NCI-H1694 treated with DMSO at 0.1 percent for 48 hours (cell line): ENCODE measurements around the gene CAMKV.
A peak's percentile ranks its signal among the peaks of the same experiment; 100 is the strongest.
"Not testable (repeated sequence)": the region's sequence is repeated elsewhere in the genome, so short reads cannot be mapped to it uniquely, and the experiment has no call there.

ENCODE experiments used
- DNase-seq: peaks from one replicate; lab custom pipeline; 2025; lab: John Stamatoyannopoulos, UW

The CAMKV gene

GRCh38 chr3:49855662-49856061 lies 14.0 kb downstream of the CAMKV start:
- DNase-seq, result no peak

- no peak for DNase-seq
These were observed 24.0 kb downstream of the CAMKV start for GRCh38 chr3:49845694-49846093.

DNA sequence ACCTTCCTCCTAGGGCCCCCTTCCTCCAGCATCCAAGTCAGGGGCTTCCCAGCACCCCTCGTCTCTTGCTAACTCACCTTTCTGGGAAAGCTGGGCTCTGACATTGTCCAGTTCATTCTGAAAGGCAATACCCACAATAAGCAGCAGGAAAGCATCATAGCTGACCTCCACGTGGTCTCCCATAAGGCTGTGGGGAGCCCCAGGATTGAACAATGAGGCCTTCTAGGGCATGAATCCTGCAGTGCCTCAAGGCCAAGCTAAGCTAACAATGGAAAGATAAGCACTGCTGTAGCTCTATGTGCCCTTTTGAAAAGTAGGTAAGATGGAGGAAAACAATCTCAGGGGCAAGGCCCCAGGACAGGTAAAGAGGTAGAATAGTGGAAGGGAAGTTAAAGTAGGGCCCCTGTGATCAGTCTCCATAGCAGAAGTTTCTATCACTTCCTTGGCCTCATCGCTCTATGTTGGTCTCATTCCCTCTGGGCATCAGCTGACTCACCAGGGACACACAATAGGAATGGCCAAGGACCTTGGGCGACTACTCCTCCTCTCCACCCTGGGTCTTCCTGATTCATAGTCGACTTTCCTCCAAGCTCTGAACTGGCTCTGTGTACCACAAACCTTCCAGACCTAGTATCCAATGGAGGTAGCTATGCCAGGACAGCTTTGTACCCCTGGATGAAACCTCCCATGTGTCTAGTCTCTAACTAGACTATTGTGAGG lies 25.1 kb downstream of the CAMKV start:
- DNase-seq, result no peak

- no peak for DNase-seq
These were observed 26.7 kb downstream of the CAMKV start for GRCh38 chr3:49842843-49843517.

DNA sequence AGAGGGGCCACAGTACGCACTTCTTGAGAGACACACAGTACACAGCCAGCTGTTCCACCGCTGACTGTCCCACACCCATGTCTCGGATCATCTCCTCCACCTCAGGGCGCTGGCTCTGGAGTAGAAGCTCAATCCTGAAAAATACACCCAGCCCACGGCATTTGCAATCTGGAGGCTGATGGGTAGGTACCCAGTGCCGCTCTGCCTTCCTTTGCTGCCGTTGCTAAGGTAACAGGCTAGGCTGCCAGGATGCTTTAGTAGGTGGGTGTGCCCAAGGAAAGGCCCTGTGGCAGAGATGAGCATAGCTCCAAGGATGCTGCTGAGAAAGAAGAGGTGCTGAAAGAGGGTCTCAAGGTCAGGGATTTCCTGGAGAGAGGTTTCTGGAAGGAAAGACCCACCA lies 27.9 kb downstream of the CAMKV start:
- DNase-seq, result no peak

DNA sequence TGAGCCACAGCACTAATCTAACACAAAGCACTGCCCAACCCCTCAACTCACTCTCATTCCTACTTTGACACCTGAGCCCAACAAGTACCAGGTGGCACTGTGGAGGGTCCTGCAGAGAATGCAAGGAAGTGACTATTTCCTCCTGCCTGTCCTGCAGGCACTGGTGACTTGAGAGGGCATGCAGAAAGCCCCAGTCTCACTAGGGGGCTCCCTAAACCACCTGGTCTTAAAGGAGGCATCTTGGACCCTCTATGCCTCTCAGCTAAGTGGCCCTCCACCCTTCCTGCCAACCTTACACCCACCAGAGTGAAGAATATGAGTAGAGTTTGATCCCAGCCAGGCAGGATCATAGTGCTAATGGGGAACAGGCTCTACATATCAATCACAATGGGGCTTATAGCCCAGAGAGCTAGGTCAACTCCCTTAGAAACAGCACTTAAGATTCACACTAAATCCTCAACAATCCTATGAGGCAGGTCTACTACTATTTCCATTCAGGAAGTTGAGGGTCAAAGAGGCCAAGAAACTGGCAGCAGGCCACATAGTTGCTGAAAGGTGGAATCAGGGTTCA lies 28.5 kb downstream of the CAMKV start:
- peak; percentile 0 for DNase-seq

GRCh38 chr3:49840388-49840787 lies 29.3 kb downstream of the CAMKV start:
- DNase-seq, result no peak

DNA sequence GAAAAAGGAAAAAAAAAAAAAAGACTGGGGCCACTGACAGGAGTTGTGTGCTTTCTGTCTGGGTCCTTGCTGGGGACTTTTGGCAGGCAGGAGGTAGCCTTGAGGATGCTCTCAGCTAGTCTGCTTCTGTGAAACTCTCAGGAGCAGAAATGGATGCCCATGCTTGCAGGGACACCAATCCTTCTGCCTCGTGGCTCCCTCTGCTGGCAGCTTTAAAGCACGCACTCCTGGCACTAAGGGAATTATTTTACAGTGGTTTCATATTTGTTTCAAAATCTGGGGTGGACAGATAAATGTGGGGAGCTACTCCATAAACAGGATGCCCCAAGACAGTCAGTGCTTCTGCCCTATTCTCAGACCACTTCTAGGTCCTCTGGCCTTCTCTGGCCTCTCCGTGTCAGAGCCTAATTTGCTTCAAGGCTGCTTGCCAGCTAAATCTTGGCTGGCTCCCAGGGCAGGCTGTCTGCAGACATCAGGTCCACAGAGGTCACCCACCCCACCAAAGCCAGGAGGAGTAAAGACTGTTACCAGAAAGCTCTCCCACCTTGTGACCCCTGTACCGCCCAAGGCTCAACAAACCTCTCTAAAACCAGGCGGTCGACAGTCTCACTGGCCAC lies 30.4 kb downstream of the CAMKV start:
- DNase-seq, result peak; percentile 31

GRCh38 chr3:49831341-49831740 lies 38.4 kb downstream of the CAMKV start:
- DNase-seq, result no peak

DNA sequence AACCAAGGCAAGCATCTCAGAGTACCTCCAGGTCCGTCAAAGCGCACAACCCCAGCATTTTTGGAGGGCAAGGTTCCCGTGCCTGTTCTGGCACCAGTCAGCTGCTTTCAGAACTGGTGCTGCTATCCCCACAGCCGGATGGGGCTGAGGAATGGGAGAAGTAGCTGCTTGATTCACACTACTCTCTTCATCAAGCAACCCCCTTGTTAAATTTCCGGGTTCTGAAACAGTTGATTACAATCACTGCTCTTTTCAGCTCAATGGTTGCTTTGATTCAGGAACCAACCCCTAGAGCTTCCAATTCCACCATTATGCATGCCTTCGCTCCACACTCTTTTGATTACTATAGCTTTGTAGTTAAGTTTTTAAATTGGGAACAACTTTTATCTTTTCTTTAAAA lies 43.7 kb downstream of the CAMKV start:
- no peak for DNase-seq

- not testable (repeated sequence) for DNase-seq
These were observed 46.6 kb downstream of the CAMKV start for GRCh38 chr3:49823131-49823530.

GRCh38 chr3:49813497-49814174 lies 56.1 kb downstream of the CAMKV start, which contains the start of gene UBA7:
Gene UBA7, minus strand, starts transcription at chr3:49813953. Its CDS starts 166 bp downstream, at chr3:49813787.
- no peak for DNase-seq

- DNase-seq, result no peak
These were observed 56.7 kb downstream of the CAMKV start for GRCh38 chr3:49812916-49813496.
